Measurements from ENCODE around the gene HKDC1. TPM values are rescaled to one million over a fixed set of nuclear protein-coding genes. Genes with fewer than 3 reads are reported as not detected.
"Not testable (repeated sequence)": the region's sequence is repeated elsewhere in the genome, so short reads cannot be mapped to it uniquely, and the experiment has no call there.

HKDC1 gene
- total RNA-seq, 5 donors from 2014 or later (not counting 1 experiment from before 2014, with no cell fraction given), result 2.3 to 6.5 (median 5.2) TPM

DNA sequence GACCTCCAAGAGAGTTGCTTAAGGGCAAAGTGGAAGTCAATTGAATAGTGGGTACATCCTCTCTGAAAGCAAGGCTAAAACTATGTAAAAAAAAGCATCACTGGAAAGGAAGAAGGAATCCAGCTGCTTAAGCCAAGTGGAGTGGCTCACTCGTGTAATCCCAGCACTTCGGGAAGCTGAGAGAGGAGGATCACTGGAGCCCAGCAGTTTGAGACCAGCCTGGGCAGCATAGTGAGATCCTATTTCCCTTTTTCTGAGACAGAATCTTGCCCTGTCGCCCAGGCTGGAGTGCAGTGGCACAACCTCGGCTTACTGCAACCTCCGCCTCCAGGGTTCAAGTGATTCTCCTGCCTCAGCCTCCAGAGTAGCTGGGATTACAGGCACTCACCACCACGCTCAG, 64.3 kb downstream of the HKDC1 start:
- H3K4me1 Mint-ChIP-seq; H3K27me3 Mint-ChIP-seq; H3K27me3 ChIP-seq (replicated peaks in 1 of 2; ENCODE audit: control insufficient read depth in 2 of 2, extremely low read depth in 1 of 2, insufficient read depth in 2 of 2, low read length in 1 of 2); H3K36me3 ChIP-seq (ENCODE audit: control insufficient read depth in 2 of 2, extremely low read depth in 1 of 2, insufficient read depth in 1 of 2, low read length in 1 of 2); H3K36me3 Mint-ChIP-seq; CTCF ChIA-PET; H3K4me3 ChIP-seq (ENCODE audit: control insufficient read depth in 1 of 2, extremely low read depth in 1 of 2, low read length in 1 of 2); H3K9me3 ChIP-seq; DNase-seq; ATAC-seq (replicated peaks in 1 of 4); H3K27ac Mint-ChIP-seq; H3K27ac ChIP-seq (ENCODE audit: low read length); H3K9me3 Mint-ChIP-seq; POLR2A ChIA-PET; H3K4me1 ChIP-seq (ENCODE audit: control insufficient read depth in 1 of 2, extremely low read depth in 1 of 2, insufficient read depth in 2 of 2, low read length in 2 of 2); H3K4me3 Mint-ChIP-seq: not testable (repeated sequence)
- 84% methylated on average over 4 of the region's 6 CpGs for WGBS (ENCODE audit: insufficient coverage)

DNA sequence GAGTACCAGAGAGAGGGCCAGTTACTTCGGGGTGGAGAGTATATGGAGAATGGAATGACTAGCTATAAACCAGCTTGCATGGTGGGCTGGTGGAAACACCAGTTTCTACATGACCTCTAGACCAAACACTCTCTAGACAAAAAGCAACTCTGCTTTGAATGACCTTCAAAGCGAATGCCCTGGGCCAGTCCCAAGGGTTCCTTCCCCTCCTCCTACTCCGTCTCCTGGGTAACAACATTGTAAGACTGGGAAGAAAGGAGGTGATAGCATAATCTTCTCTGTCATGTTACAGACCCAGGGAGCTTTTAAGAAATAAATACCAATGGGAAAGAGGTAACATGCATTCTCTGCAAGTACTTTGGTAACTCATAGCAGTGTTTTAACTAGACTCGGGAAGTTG, 65.6 kb downstream of the HKDC1 start:
- Mint-ChIP-seq H3K27me3 (no peaks in the 10 kb centered on the region), H3K9me3 (no peaks in the 10 kb centered on the region), H3K4me1 (no peaks in the 10 kb centered on the region), H3K36me3 (no peaks in the 10 kb centered on the region), H3K4me3 (no peak overlapping the region), H3K27ac (no peak overlapping the region)
- Histone ChIP-seq H3K36me3 (ENCODE audit: control insufficient read depth in 2 of 2, extremely low read depth in 1 of 2, insufficient read depth in 1 of 2, low read length in 1 of 2) (no peaks in the 10 kb centered on the region), H3K4me3 (ENCODE audit: control insufficient read depth in 1 of 2, extremely low read depth in 1 of 2, low read length in 1 of 2) (no peak overlapping the region), H3K27me3 (replicated peaks in 1 of 2; ENCODE audit: control insufficient read depth in 2 of 2, extremely low read depth in 1 of 2, insufficient read depth in 2 of 2, low read length in 1 of 2) (peaks cover 0 to 2% of the 10 kb centered on the region in 2 experiments), H3K4me1 (ENCODE audit: control insufficient read depth in 1 of 2, extremely low read depth in 1 of 2, insufficient read depth in 2 of 2, low read length in 2 of 2) (no peaks in the 10 kb centered on the region), H3K9me3 (no peaks in the 10 kb centered on the region), H3K27ac (ENCODE audit: low read length) (no peak overlapping the region)
- ChIA-PET CTCF (no interaction called here), POLR2A (no interaction called here)
- ATAC-seq (replicated peaks in 1 of 4), result no peak
- DNase-seq, result no peak
- WGBS (ENCODE audit: insufficient coverage), result no CpG with 5 or more reads among the region's 4 CpGs

DNA sequence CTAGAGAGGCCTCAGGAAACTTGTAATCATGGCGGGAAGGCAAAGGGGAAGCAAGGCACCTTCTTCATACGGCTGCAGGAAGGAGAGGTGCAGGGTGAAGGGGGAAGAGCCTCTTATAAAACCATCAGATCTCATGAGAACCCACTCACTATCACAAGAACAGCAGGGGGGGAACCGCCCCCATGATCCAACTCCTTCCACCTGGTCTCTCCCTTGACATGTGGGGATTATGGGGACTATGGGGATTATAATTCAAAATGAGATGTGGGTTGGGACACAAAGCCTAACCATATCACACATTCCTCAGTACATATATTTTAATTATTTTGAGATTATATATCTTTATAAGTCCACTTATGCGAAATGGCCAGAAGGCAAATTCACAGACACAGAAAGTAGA, 67.0 kb downstream of the HKDC1 start:
- no CpG with 5 or more reads among the region's 4 CpGs for WGBS (ENCODE audit: insufficient coverage)
- H3K4me3 Mint-ChIP-seq, result no peak overlapping the region
- CTCF ChIA-PET, result no interaction called here
- ATAC-seq (replicated peaks in 1 of 4) (no peak), DNase-seq (no peak)
- Histone ChIP-seq H3K4me1 (ENCODE audit: control insufficient read depth in 1 of 2, extremely low read depth in 1 of 2, insufficient read depth in 2 of 2, low read length in 2 of 2) (no peaks in the 10 kb centered on the region), H3K27me3 (replicated peaks in 1 of 2; ENCODE audit: control insufficient read depth in 2 of 2, extremely low read depth in 1 of 2, insufficient read depth in 2 of 2, low read length in 1 of 2) (peaks cover 0 to 5% of the 10 kb centered on the region in 2 experiments), H3K36me3 (ENCODE audit: control insufficient read depth in 2 of 2, extremely low read depth in 1 of 2, insufficient read depth in 1 of 2, low read length in 1 of 2) (no peaks in the 10 kb centered on the region), H3K27ac (ENCODE audit: low read length) (no peak overlapping the region), H3K4me3 (ENCODE audit: control insufficient read depth in 1 of 2, extremely low read depth in 1 of 2, low read length in 1 of 2) (no peak overlapping the region), H3K9me3 (no peaks in the 10 kb centered on the region)
- POLR2A ChIA-PET, result no interaction called here
- H3K27ac Mint-ChIP-seq, result no peak overlapping the region
- H3K9me3 Mint-ChIP-seq, result no peaks in the 10 kb centered on the region
- H3K36me3 Mint-ChIP-seq, result no peaks in the 10 kb centered on the region
- H3K4me1 Mint-ChIP-seq, result no peaks in the 10 kb centered on the region
- no peaks in the 10 kb centered on the region for H3K27me3 Mint-ChIP-seq

DNA sequence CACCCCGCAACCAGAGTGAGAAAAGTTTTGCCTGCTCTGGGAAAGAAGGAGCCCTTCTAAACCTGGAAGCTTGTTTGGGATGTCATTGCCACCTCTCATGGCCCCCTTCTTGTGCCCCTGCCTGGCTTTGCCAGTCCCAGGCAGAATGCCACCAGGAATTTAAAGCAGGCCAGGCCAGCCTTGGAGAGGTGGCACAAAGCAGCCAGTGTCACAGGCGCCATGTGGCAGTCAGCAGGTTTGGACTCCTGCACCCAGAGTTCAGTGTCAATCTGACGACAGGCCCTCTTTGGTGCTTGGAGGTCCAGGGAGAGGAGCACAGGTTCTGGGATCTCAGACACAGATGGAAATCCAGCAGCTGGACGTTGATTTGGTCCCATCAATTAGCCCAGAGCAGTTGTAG, 70.9 kb downstream of the HKDC1 start:
- Mint-ChIP-seq H3K27ac (no peak overlapping the region), H3K9me3 (no peaks in the 10 kb centered on the region), H3K4me1 (peaks cover 0 to 3% (median 0%) of the 10 kb centered on the region in 3 donors), H3K4me3 (no peak overlapping the region), H3K36me3 (no peaks in the 10 kb centered on the region), H3K27me3 (peaks cover 0 to 2% of the 10 kb centered on the region in 2 donors)
- H3K4me3 ChIP-seq (ENCODE audit: control insufficient read depth in 1 of 2, extremely low read depth in 1 of 2, low read length in 1 of 2), result no peak overlapping the region
- peaks cover 0 to 10% of the 10 kb centered on the region in 2 experiments for H3K27me3 ChIP-seq (replicated peaks in 1 of 2; ENCODE audit: control insufficient read depth in 2 of 2, extremely low read depth in 1 of 2, insufficient read depth in 2 of 2, low read length in 1 of 2)
- H3K4me1 ChIP-seq (ENCODE audit: control insufficient read depth in 1 of 2, extremely low read depth in 1 of 2, insufficient read depth in 2 of 2, low read length in 2 of 2), result no peaks in the 10 kb centered on the region
- ATAC-seq (replicated peaks in 1 of 4) (no peak), DNase-seq (no peak)
- H3K27ac ChIP-seq (ENCODE audit: low read length), result no peak overlapping the region
- 97% methylated on average over 3 of the region's 4 CpGs for WGBS (ENCODE audit: insufficient coverage)
- no peaks in the 10 kb centered on the region for H3K36me3 ChIP-seq (ENCODE audit: control insufficient read depth in 2 of 2, extremely low read depth in 1 of 2, insufficient read depth in 1 of 2, low read length in 1 of 2)
- POLR2A ChIA-PET, result no interaction called here
- no peaks in the 10 kb centered on the region for H3K9me3 ChIP-seq
- CTCF ChIA-PET, result interaction anchor here in 1 of 2 donors (0.7 kb wide), 1 partner anchor 191 kb away, joined by 3 read pairs; no protein-coding TSS in a partner anchor

DNA sequence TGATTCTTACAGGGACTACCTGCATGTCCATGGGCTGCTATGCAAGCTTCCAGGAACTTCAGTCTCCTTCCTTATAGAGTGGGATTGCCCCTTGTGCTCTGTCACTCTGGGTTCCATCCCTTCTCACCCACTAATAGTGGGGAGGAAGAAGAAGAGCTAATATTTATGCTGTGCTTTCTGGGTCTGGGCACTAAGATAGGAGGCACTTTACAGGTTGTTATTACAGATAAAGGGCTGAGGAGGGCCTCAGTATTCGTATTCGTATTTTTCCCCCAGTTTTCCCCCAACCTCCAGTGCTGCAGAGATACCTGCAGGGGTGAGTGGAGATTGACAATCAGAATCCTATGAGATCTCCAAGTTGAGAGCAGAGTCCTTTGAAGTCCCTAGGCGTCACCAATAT, 72.3 kb downstream of the HKDC1 start:
- Mint-ChIP-seq H3K4me3 (no peak overlapping the region), H3K4me1 (peaks cover 0 to 3% (median 0%) of the 10 kb centered on the region in 3 donors), H3K36me3 (no peaks in the 10 kb centered on the region), H3K9me3 (no peaks in the 10 kb centered on the region), H3K27ac (no peak overlapping the region), H3K27me3 (peaks cover 0 to 2% of the 10 kb centered on the region in 2 donors)
- no peaks in the 10 kb centered on the region for H3K4me1 ChIP-seq (ENCODE audit: control insufficient read depth in 1 of 2, extremely low read depth in 1 of 2, insufficient read depth in 2 of 2, low read length in 2 of 2)
- ChIA-PET CTCF (no interaction called here), POLR2A (no interaction called here)
- peaks cover 0 to 10% of the 10 kb centered on the region in 2 experiments for H3K27me3 ChIP-seq (replicated peaks in 1 of 2; ENCODE audit: control insufficient read depth in 2 of 2, extremely low read depth in 1 of 2, insufficient read depth in 2 of 2, low read length in 1 of 2)
- no peak for ATAC-seq (replicated peaks in 1 of 4)
- no peak overlapping the region for H3K4me3 ChIP-seq (ENCODE audit: control insufficient read depth in 1 of 2, extremely low read depth in 1 of 2, low read length in 1 of 2)
- no peaks in the 10 kb centered on the region for H3K9me3 ChIP-seq
- H3K36me3 ChIP-seq (ENCODE audit: control insufficient read depth in 2 of 2, extremely low read depth in 1 of 2, insufficient read depth in 1 of 2, low read length in 1 of 2), result no peaks in the 10 kb centered on the region
- no peak for DNase-seq
- no CpG with 5 or more reads among the region's 3 CpGs for whole genome bisulfite sequencing (ENCODE audit: insufficient coverage)
- no peak overlapping the region for H3K27ac ChIP-seq (ENCODE audit: low read length)

DNA sequence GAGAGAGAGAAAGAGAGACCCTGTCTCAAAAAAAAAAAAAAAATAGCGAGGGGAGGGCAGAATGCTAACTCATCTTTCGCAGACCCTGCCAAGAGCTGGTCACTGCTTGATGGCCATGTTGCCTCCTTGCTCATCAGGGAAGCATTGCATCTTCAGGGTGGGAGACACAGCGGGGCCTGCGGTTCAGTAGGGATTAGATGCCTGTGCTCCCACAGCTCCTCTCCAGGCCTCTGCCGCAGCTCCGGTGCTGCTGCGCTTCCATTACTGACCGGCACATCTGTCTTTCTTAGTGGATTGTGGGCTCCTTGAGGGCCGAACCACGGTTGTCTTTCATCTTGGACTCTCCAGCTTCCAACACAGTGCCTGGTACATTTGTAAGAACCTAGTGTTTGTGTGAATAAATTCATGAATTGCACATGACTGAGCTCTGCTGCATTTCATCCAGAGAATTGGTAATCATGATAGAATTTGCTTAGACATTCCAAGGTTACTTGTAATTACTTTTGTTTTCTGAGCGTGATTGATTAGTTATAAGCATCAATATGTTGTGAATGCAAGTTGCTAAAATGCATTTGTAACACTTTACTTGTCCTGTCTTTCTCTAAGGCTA, 75.0 kb downstream of the HKDC1 start:
- CTCF ChIA-PET, result interaction anchor here (0.5 to 0.6 kb wide), 2 partner anchors 56 to 1072 kb away, joined by 3 to 7 read pairs; no protein-coding TSS in a partner anchor
- Mint-ChIP-seq H3K9me3 (no peaks in the 10 kb centered on the region), H3K27me3 (peaks cover 0 to 2% of the 10 kb centered on the region in 2 donors), H3K4me3 (no peak overlapping the region), H3K27ac (no peak overlapping the region), H3K36me3 (no peaks in the 10 kb centered on the region), H3K4me1 (peaks cover 0 to 3% (median 0%) of the 10 kb centered on the region in 3 donors)
- ATAC-seq (replicated peaks in 1 of 4) (no peak), DNase-seq (no peak)
- Histone ChIP-seq H3K27me3 (replicated peaks in 1 of 2; ENCODE audit: control insufficient read depth in 2 of 2, extremely low read depth in 1 of 2, insufficient read depth in 2 of 2, low read length in 1 of 2) (peaks cover 0 to 8% of the 10 kb centered on the region in 2 experiments), H3K9me3 (no peaks in the 10 kb centered on the region), H3K36me3 (ENCODE audit: control insufficient read depth in 2 of 2, extremely low read depth in 1 of 2, insufficient read depth in 1 of 2, low read length in 1 of 2) (no peaks in the 10 kb centered on the region), H3K4me1 (ENCODE audit: control insufficient read depth in 1 of 2, extremely low read depth in 1 of 2, insufficient read depth in 2 of 2, low read length in 2 of 2) (no peaks in the 10 kb centered on the region), H3K27ac (ENCODE audit: low read length) (no peak overlapping the region), H3K4me3 (ENCODE audit: control insufficient read depth in 1 of 2, extremely low read depth in 1 of 2, low read length in 1 of 2) (no peak overlapping the region)
- POLR2A ChIA-PET, result interaction anchor here in 1 of 2 donors (0.5 kb wide), 1 partner anchor 786 kb away, joined by 4 read pairs; no protein-coding TSS in a partner anchor
- 90% methylated on average over 5 of the region's 11 CpGs for WGBS (ENCODE audit: insufficient coverage)

Data from T-cell (primary cell).